Psoas muscle (tissue), 8 donors: ENCODE measurements around the gene INTS2. TPM values are rescaled to one million over a fixed set of nuclear protein-coding genes. Genes with fewer than 3 reads are reported as not detected.

Source experiments
- ATAC-seq, 4 donors: fragments of 200-7000 bp; cut with Tn5 transposase; one replicate each; pipeline ENCODE4 v1.9.1; 2020; ENCODE audit warnings: moderate library complexity in 3 of 4, mild to moderate bottlenecking in 2 of 4
- DNase-seq, 2 donors: peaks; one replicate each; pipeline ENCODE4 v3.0.0-alpha.2; 2020
- H3K27ac ChIP-seq: fragments of 200-600 bp; one replicate; pipeline ENCODE4 v1.8.0; 2022
- H3K27me3 ChIP-seq, 3 donors: fragments of 200-600 bp in 1 of 3; one replicate each; pipeline versions ENCODE4 v1.6.1 to v1.8.0; 2013 to 2022; ENCODE audit warnings: low read length in 2 of 3, mild to moderate bottlenecking in 2 of 3, moderate library complexity in 1 of 3; ENCODE audit not compliant: insufficient read depth in 3 of 3
- H3K36me3 ChIP-seq, 2 donors: fragments of 200-600 bp in 1 of 2; one replicate each; pipeline versions ENCODE4 v1.6.1 to v1.8.0; 2013 to 2022; ENCODE audit warnings: low read depth in 1 of 2, mild to moderate bottlenecking in 1 of 2, moderate library complexity in 1 of 2; ENCODE audit not compliant: insufficient read depth in 1 of 2
- H3K4me1 ChIP-seq: fragments of 200-600 bp; one replicate; pipeline ENCODE4 v1.8.0; 2022
- H3K4me3 ChIP-seq: fragments of 200-600 bp; one replicate; pipeline ENCODE4 v1.8.0; 2022; ENCODE audit warnings: mild to moderate bottlenecking
- H3K9me3 ChIP-seq: fragments of 200-600 bp; one replicate; pipeline ENCODE4 v1.8.0; 2022
- WGBS, 3 donors: extraction: QIAGEN DNeasy Blood & Tissue Kit; methylation state at CpG; one replicate each; pipeline versions ENCODE4 v1.1.6 to v1.1.7; 2013; 5-methylcytosine and 5-hydroxymethylcytosine counted together
- intact Hi-C, 2 donors: fragments of 100-400 bp; cut with DNase I; formaldehyde crosslinking; loops; one replicate each; pipeline versions ENCODE4 v1.11.0 to v1.14.2; 2022
- polyA plus RNA-seq, 3 donors: library from polyadenylated mRNA; stranded (reverse); fragments of 200-250 nt; gene quantifications; one replicate each; pipeline ENCODE4 v1.2.3, GENCODE V29; 2013
- total RNA-seq, 4 donors: library from RNA; stranded (reverse); fragmentation: NEBNext Ultra II Directional in 2 of 4; extraction: Animal tissue kit (Norgen Biotek cat#: 25700) in 2 of 4; gene quantifications; one replicate each; pipeline versions ENCODE4 v1.2.1 to v1.2.4, GENCODE V29; 2021 to 2023
- TF ChIP-seq, protein P1 (sequence below): fragments of 200-600 bp; IDR thresholded peaks from one replicate; pipeline ENCODE4 v1.8.0; 2022; ENCODE audit warnings: antibody characterized with exemption
- donor health status: healthy with polysubstance abuse.
- donor health status: DM: no; HTN: no; CAD: no; lungs with moderate emphysema.
- donor health status: Bipolar disorder and iron deficiency.
- donor health status: healthy.
- donor health status: DM: yes; HTN: yes; CAD: no.
- donor health status: DM: no; HTN: no; CAD: no.
- donor health status: DM: no; HTN: no; CAD: no.
- donor health status: DM: yes; HTN: yes; CAD: no.

INTS2 gene
- total and polyA plus RNA-seq, 7 donors = 1.3 to 8.0 (median 6.6) TPM

- no peaks in the 10 kb centered on the region for H3K4me1 ChIP-seq
- ATAC-seq = no peak
- no peaks in the 10 kb centered on the region for H3K9me3 ChIP-seq
- H3K36me3 ChIP-seq = peaks cover 5 to 90% of the 10 kb centered on the region in 2 donors
- no peaks in the 10 kb centered on the region for H3K27me3 ChIP-seq
- H3K27ac ChIP-seq = no peak overlapping the region
- 90 to 94% (median 90%) methylated on average over 7 of the region's 7 CpGs for WGBS, 3 donors
- H3K4me3 ChIP-seq = no peak overlapping the region
- DNase-seq = no peak
- TF ChIP-seq, protein P1, sequence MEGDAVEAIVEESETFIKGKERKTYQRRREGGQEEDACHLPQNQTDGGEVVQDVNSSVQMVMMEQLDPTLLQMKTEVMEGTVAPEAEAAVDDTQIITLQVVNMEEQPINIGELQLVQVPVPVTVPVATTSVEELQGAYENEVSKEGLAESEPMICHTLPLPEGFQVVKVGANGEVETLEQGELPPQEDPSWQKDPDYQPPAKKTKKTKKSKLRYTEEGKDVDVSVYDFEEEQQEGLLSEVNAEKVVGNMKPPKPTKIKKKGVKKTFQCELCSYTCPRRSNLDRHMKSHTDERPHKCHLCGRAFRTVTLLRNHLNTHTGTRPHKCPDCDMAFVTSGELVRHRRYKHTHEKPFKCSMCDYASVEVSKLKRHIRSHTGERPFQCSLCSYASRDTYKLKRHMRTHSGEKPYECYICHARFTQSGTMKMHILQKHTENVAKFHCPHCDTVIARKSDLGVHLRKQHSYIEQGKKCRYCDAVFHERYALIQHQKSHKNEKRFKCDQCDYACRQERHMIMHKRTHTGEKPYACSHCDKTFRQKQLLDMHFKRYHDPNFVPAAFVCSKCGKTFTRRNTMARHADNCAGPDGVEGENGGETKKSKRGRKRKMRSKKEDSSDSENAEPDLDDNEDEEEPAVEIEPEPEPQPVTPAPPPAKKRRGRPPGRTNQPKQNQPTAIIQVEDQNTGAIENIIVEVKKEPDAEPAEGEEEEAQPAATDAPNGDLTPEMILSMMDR = no peak
- intact Hi-C loops = loop anchor here in 1 of 2 donors (10.0 kb wide), 1 partner anchor 46 kb away; no protein-coding TSS in a partner anchor
These were observed 19.3 kb downstream of the INTS2 start for GRCh38 chr17:61908292-61909037.

- DNase-seq (no peak), ATAC-seq (no peak)
- H3K27ac ChIP-seq = no peak overlapping the region
- TF ChIP-seq, protein P1 = no peak
- H3K27me3 ChIP-seq = no peaks in the 10 kb centered on the region
- no peaks in the 10 kb centered on the region for H3K9me3 ChIP-seq
- intact Hi-C loops = loop anchor here in 1 of 2 donors (10.0 kb wide), 1 partner anchor 47 kb away; no protein-coding TSS in a partner anchor
- H3K36me3 ChIP-seq = peaks cover 5 to 96% of the 10 kb centered on the region in 2 donors
- H3K4me3 ChIP-seq = no peak overlapping the region
- H3K4me1 ChIP-seq = no peaks in the 10 kb centered on the region
- WGBS, 3 donors = 91 to 94% (median 92%) methylated on average over 5 of the region's 5 CpGs
These were observed 20.4 kb downstream of the INTS2 start for GRCh38 chr17:61907361-61907760.

DNA sequence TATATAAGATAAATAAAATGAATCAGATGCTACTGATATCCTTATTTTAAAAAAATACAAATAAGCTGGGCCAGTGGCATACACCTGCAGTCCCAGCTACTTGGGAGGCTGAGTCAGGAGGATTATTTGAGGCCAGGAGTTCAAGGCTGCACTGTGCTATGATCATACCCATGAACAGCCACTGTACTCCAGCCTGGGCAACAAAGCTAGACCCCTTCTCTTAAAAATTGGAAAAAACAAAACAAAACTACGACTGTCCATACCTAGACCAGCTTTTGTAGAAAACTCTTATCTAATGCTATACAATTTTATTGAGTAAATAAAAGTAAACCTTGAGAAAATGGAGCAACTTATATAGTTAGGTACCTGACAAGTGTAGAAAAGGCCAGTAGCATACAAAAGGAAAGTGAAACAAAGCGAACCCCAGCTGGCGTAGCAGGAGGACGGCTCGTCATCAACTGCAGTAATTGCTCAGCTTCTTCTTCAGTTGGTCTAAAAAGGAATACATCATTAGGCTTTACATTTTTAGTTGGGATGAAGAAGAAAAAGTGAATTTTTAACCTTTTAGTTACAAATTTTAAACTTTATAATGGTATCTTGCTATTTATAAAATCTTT, 23.6 kb downstream of the INTS2 start:
- TF ChIP-seq, protein P1 = no peak
- 92 to 96% (median 94%) methylated on average over 5 of the region's 5 CpGs for WGBS, 3 donors
- peaks cover 9 to 99% of the 10 kb centered on the region in 2 donors for H3K36me3 ChIP-seq
- intact Hi-C loops = loop anchor here in 1 of 2 donors (10.0 kb wide), 1 partner anchor 51 kb away; no protein-coding TSS in a partner anchor
- H3K27me3 ChIP-seq = no peaks in the 10 kb centered on the region
- H3K27ac ChIP-seq = no peak overlapping the region
- no peak overlapping the region for H3K4me3 ChIP-seq
- H3K9me3 ChIP-seq = no peaks in the 10 kb centered on the region
- no peaks in the 10 kb centered on the region for H3K4me1 ChIP-seq
- no peak for DNase-seq
- no peak for ATAC-seq

DNA sequence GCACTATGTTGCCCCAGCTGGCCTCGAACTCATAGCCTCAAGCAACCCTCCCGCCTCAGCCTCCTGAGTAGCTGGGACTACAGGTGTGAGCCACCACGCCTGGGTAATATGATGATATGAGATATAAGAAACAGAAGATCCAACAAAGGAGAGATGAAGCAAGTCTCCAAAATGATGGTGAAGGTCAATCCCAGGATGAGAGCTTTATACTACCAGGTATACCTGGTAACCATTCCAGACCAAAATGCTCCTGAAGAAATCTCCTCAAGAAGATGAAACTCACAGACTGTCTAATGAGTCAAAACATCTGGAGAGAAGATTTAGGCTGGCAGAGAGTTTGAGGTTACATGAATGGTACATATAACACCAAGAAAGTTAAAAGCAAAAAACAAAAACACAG, 24.5 kb downstream of the INTS2 start:
- 95 to 97% (median 96%) methylated on average over 3 of the region's 3 CpGs for WGBS, 3 donors
- TF ChIP-seq, protein P1 = no peak
- Histone ChIP-seq H3K4me3 (no peak overlapping the region), H3K4me1 (no peaks in the 10 kb centered on the region), H3K27me3 (no peaks in the 10 kb centered on the region), H3K27ac (no peak overlapping the region), H3K9me3 (no peaks in the 10 kb centered on the region), H3K36me3 (peaks cover 11 to 99% of the 10 kb centered on the region in 2 donors)
- ATAC-seq = no peak
- DNase-seq = no peak
- intact Hi-C loops = loop anchor here in 1 of 2 donors (10.0 kb wide), 1 partner anchor 52 kb away; no protein-coding TSS in a partner anchor
